ENCODE results near the gene CLRN1.

The CLRN1 gene

GRCh38 chr3:150956376-150956775, 16.2 kb downstream of the CLRN1 start:
- Histone ChIP-seq H3K27ac (ENCODE audit: low read length) (no peak overlapping the region), H3K9me2 (replicated peaks; ENCODE audit: insufficient read depth, low read length) (no peaks in the 10 kb centered on the region), H3F3A (ENCODE audit: insufficient read depth, low read length) (peaks cover 6% of the 10 kb centered on the region; the same call in 1 of the 2 replicates), H2AFZ (ENCODE audit: low read length) (no peak overlapping the region), H3K79me2 (ENCODE audit: low read length) (no peaks in the 10 kb centered on the region), H3K9ac (ENCODE audit: low read length) (no peak overlapping the region), H4K20me1 (ENCODE audit: insufficient read depth, low read length) (no peaks in the 10 kb centered on the region), H3K36me3 (replicated peaks; ENCODE audit: insufficient read depth, low read length) (no peaks in the 10 kb centered on the region), H3K27me3 (replicated peaks; ENCODE audit: insufficient read depth, low read length) (no peaks in the 10 kb centered on the region), H3K4me2 (ENCODE audit: low read depth, low read length) (no peak overlapping the region), H3K9me3 (replicated peaks; ENCODE audit: insufficient read depth, low read length) (no peaks in the 10 kb centered on the region), H3K4me3 (ENCODE audit: low read length) (no peak overlapping the region), H3K4me1 (ENCODE audit: low read length) (peaks cover 16% of the 10 kb centered on the region)
- DNase-seq = no peak
- TF ChIP-seq CTCF (IDR thresholded peaks at IDR 0.05; ENCODE audit: low read length) (no peak), EZH2 (optimal IDR thresholded peaks at IDR 0.05; ENCODE audit: low read depth, low read length) (no peak), EZH2phosphoT487 (IDR thresholded peaks at IDR 0.05; ENCODE audit: low read length) (no peak)

- Histone ChIP-seq H3K4me1 (ENCODE audit: low read length) (no peaks in the 10 kb centered on the region), H4K20me1 (ENCODE audit: insufficient read depth, low read length) (no peaks in the 10 kb centered on the region), H3K27me3 (replicated peaks; ENCODE audit: insufficient read depth, low read length) (no peaks in the 10 kb centered on the region), H3K9me2 (replicated peaks; ENCODE audit: insufficient read depth, low read length) (no peaks in the 10 kb centered on the region), H3K4me2 (ENCODE audit: low read depth, low read length) (no peak overlapping the region), H3K36me3 (replicated peaks; ENCODE audit: insufficient read depth, low read length) (no peaks in the 10 kb centered on the region), H3K27ac (ENCODE audit: low read length) (no peak overlapping the region), H3F3A (ENCODE audit: insufficient read depth, low read length) (no peaks in the 10 kb centered on the region), H3K4me3 (ENCODE audit: low read length) (no peak overlapping the region), H2AFZ (ENCODE audit: low read length) (no peak overlapping the region), H3K9me3 (replicated peaks; ENCODE audit: insufficient read depth, low read length) (no peaks in the 10 kb centered on the region), H3K79me2 (ENCODE audit: low read length) (no peaks in the 10 kb centered on the region), H3K9ac (ENCODE audit: low read length) (no peak overlapping the region)
- DNase-seq = no peak
- TF ChIP-seq EZH2phosphoT487 (IDR thresholded peaks at IDR 0.05; ENCODE audit: low read length) (no peak), EZH2 (optimal IDR thresholded peaks at IDR 0.05; ENCODE audit: low read depth, low read length) (no peak), CTCF (IDR thresholded peaks at IDR 0.05; ENCODE audit: low read length) (no peak)
These were observed 20.6 kb downstream of the CLRN1 start for GRCh38 chr3:150951923-150952322.

- no peak overlapping the region for H3K4me3 ChIP-seq (ENCODE audit: low read length)
- no peaks in the 10 kb centered on the region for H3K9me3 ChIP-seq (replicated peaks; ENCODE audit: insufficient read depth, low read length)
- H3K36me3 ChIP-seq (replicated peaks; ENCODE audit: insufficient read depth, low read length) = no peaks in the 10 kb centered on the region
- H3K4me2 ChIP-seq (ENCODE audit: low read depth, low read length) = no peak overlapping the region
- TF ChIP-seq EZH2phosphoT487 (IDR thresholded peaks at IDR 0.05; ENCODE audit: low read length) = no peak
- no peak for TF ChIP-seq CTCF (IDR thresholded peaks at IDR 0.05; ENCODE audit: low read length)
- no peak for TF ChIP-seq EZH2 (optimal IDR thresholded peaks at IDR 0.05; ENCODE audit: low read depth, low read length)
- no peak for DNase-seq
- H3K27ac ChIP-seq (ENCODE audit: low read length) = no peak overlapping the region
- no peaks in the 10 kb centered on the region for H3K79me2 ChIP-seq (ENCODE audit: low read length)
- H3K9me2 ChIP-seq (replicated peaks; ENCODE audit: insufficient read depth, low read length) = no peaks in the 10 kb centered on the region
- no peak overlapping the region for H2AFZ ChIP-seq (ENCODE audit: low read length)
- H3K9ac ChIP-seq (ENCODE audit: low read length) = no peak overlapping the region
- no peaks in the 10 kb centered on the region for H3F3A ChIP-seq (ENCODE audit: insufficient read depth, low read length)
- no peaks in the 10 kb centered on the region for H3K27me3 ChIP-seq (replicated peaks; ENCODE audit: insufficient read depth, low read length)
- H3K4me1 ChIP-seq (ENCODE audit: low read length) = peaks cover 15% of the 10 kb centered on the region
- no peaks in the 10 kb centered on the region for H4K20me1 ChIP-seq (ENCODE audit: insufficient read depth, low read length)
These were observed 27.1 kb downstream of the CLRN1 start for GRCh38 chr3:150945226-150946032.

All from MM.1S (cell line).